ENCODE data around the gene CDH4.
A peak's percentile ranks its signal among the peaks of the same experiment; 100 is the strongest.
"Not testable (repeated sequence)": the region's sequence is repeated elsewhere in the genome, so short reads cannot be mapped to it uniquely, and the experiment has no call there.

The CDH4 gene

DNA sequence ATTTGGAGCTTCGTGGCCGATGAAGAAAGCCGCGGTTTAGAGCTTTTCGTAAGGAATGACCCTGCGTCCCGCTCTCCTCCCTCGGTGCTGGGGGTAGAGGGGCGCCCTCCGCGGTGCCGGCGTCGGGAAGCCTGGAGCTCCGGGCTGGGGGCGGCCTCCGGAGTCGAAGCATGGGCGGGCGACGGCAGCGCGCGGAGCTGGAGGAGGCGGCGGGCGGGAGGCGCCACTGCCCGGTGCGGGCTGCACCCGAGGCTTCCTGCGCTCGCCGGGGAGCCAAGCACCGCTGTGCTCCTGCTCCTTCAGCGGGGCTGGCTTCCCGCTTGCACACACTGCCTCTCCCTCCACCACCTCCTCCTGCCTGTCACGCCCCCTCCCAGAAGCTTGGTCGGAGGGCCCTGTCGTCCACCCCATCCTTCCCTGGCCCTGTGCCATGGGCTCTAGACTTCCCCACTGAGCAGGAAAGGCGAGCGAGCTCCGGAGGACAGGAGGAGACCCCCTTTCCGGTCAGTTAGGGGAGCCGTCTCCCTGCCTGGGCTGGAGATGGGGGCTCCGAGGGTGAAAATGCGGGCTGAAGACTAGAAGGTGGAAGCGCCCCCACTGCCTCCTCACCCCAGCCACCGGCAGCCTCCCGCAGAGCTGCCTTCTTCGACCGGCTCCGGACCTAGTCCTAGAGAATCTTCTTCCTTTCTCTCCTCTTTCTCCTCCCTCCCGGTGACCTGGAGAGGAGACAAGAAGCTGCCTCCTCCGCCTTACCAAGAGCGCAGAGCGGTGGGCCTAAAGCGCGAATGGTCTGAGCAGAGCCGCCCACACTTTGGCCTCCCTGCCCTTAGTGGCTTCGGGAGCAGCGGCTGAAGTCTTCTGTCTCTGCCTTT, 1.8 kb downstream of the CDH4 start:
- no peak for DNase-seq (ENCODE audit: low read depth)

DNA sequence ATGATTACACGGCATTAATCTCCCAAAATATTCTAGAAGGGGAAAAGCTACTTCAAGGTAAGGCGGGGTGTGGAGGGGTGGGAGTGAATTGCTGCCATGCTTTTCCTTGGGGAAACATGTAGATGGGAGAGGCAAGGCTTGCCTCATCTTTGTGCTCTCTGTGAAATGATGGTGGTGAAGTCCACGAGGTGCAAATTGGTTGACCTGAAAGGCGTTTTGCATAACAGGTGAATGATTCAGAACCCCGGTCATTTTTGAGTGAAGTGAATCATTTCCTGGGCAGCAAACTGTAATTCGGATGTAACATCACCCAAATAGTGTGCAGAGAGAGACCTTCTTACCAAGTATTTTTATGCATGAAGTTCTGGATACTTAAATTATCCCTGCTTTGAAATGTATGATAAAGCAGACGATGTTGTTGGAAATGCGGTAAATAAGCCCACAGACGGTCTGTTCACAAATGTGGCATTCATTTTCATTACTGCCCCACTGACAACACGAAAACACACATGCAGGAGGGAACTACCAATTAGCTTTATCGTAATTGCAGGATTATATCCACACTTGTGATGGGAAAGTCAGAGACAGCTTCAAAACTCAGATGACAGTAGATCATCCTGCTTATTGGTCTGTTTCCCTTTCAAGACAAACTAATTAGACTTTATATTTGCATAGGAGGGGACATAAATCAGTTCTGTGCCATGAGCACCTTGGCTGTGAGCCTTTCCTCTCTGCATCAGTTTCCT, 3.0 kb downstream of the CDH4 start:
- DNase-seq (ENCODE audit: low read depth), result peak; percentile 88

DNA sequence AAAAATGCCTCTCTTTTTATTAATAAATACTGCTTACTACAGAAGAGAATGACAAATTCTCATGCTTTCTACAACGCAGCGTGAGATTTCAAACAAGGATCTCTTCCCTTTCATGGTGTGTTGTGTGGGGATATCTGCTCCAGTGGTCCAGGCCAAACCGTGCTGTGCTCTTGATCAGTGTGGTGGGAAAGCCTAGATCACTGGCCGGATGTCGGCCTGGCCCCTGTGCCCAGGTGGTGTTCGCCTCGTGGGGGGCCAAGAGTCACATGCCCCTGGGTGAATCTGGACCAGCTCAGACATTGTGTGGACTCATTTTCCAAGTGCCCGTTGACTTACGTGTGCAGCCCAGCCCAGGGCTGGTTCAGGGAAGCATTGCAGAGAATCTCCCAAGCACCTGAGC, 4.3 kb downstream of the CDH4 start:
- no peak for DNase-seq (ENCODE audit: low read depth)

DNA sequence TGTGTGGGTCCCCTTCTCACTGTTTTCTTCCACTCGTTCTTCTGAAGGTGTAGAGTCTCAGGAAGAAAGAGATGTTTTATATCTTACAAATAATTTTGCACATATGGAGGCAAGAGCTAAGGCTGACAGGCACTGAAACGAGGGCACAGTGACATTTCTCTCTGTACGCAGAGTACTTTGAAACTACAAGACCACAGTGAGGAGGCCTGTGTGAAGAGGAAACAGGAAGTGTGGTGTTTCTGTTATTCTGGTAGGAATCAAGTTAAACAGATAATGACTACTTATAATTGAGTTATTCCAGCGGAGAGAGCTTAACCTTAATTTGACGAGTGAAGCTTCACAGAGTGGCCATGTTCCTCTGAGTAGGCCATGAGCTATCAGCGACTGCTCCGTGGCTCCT, 4.8 kb downstream of the CDH4 start:
- no peak for DNase-seq (ENCODE audit: low read depth)

DNA sequence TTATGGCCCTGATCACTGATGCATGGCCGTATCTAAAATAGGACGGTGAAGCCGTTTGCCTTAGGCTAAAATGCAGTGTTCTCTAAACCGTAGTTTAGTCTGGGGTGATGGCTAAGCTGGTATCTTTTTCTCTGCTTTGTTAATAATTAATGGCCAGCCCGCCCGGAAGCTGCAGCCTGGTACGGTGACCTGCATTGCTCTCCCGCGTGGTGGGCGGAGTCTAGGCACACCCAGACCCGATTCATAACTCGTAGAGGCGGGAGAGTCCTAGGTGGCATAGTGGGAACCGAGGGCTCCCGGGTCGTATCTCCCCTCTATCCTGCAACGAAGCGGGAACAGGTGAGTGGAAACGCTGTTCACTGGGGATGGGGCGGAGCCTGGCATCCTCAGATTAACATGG, 5.5 kb downstream of the CDH4 start:
- no peak for DNase-seq (ENCODE audit: low read depth)

DNA sequence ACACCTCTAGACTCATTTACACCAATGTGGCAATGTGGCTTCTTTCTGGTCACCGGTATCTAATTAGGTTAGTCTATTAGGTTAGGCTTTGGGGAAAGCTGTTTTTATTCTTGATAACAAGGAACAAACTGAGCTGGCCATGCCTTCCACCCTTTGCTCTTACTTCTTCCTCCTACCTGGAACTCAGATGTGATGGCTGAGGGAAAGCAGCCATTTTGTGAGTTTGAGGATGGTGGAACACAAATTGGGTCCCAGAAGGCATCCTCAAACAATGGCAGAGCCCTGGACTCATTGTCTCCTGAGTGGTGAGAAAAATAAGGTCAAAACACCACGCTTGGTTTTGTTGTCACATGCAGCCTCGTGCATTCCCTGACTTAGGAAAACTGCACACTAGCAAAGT, 7.7 kb downstream of the CDH4 start:
- no peak for DNase-seq (ENCODE audit: low read depth)

DNA sequence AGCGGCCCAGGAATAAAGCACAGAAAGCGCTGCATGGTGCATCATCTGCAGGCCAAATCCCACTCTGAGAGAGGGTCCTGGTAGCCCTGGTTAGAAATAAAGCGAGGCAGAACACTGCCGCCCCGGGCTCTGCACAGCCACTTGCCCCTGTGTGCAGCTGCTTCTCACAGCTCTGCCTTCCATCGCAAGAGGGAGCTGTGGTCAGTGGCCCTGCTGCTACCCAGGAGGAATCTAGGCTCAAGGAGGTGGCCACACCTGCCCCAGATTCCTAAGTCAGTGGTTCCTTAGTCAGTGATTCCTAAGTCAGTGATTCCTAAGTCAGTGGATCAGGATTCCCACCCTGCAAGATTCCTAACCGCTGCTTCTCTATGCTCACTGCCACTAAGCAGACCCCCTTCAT, 8.8 kb downstream of the CDH4 start:
- DNase-seq (ENCODE audit: low read depth), result no peak

DNA sequence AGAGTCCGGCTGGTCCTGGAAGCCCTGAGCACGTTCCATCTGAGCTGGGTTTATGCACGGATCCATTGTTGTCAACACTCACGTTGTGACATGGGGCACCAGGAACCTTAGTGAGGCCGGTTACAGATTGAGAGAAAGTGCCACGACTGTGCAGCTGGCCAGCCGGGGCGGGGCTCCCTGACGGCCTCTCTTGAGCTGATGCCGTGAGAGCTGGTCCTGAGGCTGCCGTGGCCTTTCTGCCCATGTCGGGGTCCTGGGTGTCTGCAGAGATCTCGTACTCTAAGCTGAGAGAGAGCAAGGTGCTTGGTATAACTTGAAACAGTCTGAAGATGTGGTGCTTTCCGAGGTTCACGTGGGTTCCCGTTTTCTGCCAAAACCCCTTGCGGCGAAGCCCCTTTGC, 10.0 kb downstream of the CDH4 start:
- DNase-seq (ENCODE audit: low read depth), result no peak

DNA sequence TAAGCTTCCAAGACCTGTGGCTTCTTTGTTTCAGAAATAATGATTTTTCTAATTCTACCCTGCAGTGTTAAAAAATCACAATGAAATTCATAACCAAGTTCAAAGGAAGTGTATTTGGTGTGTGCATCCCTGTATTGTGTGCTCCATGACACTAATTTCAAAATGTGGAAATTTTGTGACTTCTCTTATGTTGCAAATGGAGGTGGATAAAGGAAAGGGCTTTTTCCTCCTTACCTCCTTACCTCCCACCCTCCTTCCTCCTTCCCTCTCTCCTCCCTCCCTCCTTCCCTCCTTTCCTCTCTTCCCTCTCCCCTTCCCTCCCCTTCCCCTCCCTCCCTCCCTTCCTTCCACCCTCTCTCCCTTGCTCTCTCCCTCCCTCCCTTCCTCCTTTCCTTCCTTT, 10.5 kb downstream of the CDH4 start:
- no peak for DNase-seq (ENCODE audit: low read depth)

DNA sequence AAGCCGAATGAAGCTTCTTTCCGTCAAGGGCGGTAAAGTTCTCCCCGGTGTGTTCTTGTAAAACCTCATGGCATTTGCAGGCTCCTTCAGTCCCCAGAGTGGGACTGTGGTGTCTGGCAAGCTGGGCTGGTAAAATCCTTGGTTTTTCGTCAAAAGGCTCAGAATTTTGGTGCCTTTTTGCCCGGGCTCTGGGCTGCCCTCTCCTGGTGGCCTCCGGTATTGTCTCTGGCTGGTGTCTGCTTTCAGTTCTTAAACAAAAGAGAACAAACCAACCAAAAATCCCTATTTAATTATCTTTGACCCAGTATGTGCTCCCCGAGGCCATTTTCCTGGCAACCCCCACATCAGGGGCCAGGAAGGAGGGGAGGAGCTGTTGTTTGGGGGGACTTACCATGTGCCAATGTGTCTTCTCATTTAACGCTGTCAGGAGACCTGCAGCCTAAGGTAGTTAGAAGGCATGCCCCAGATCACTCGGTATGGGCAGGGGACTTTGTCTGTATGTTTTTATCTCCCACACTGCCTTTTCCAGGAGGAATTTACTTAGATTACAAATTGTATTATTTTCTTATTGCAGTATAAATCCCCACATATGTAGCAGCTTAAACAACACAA, 11.1 kb downstream of the CDH4 start:
- no peak for DNase-seq (ENCODE audit: low read depth)

DNA sequence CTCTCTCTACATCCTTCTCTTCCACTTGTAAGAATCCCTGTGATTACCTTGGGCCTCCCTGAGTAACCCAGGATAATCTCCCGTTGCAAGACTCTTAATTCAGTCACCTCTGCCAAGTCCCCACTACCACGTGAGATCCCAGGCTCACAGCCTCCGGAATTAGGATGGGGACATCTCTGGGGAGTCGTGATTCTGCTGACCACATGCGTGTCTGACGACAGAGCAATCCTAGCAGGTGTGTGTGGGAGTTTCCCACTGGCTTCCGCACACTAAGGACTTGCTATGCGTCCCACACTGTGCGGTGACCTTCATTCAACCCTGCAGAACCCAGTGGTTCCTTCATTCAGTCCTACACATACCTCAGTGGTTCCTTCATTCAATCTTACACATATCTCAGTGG, 11.9 kb downstream of the CDH4 start:
- no peak for DNase-seq (ENCODE audit: low read depth)

DNA sequence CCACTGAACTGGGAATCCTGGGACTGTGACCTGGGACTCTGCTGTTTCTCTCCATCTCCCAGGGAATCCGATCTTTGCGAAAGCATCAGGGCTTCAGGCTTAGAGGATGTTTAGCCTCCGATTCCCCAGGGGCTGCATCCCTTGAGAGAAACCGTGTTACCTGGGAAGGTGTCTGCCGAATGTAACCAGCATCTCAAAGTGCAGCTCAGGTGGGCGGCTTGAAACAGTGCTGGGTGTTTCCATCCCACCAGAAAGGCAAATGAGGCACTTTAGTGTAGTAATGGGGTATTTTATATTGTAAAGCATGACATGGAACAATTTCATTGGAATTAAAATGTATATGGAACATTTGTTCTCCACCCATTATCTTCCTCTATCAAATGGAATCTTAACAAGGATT, 15.2 kb downstream of the CDH4 start:
- DNase-seq (ENCODE audit: low read depth), result no peak

DNA sequence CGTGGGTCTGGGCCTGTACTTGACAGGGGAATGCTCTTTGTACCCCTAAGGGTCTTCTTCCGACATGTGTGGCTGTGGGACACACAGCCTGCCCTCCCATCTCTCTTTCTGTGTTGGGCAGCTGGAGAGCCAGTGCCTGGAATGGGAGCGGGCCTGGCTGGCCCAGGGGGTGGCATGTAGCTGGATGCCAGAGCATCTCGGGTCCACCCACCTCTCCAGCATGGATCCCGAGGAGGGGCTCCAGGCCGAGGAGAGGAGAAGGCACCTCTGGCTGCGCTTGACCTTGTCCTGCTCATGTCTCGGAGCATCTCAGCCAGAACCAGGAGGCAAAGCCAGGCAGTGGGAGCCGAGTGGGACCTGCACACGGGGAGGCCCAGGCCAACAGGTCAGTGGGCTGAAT, 16.0 kb downstream of the CDH4 start:
- no peak for DNase-seq (ENCODE audit: low read depth)

DNA sequence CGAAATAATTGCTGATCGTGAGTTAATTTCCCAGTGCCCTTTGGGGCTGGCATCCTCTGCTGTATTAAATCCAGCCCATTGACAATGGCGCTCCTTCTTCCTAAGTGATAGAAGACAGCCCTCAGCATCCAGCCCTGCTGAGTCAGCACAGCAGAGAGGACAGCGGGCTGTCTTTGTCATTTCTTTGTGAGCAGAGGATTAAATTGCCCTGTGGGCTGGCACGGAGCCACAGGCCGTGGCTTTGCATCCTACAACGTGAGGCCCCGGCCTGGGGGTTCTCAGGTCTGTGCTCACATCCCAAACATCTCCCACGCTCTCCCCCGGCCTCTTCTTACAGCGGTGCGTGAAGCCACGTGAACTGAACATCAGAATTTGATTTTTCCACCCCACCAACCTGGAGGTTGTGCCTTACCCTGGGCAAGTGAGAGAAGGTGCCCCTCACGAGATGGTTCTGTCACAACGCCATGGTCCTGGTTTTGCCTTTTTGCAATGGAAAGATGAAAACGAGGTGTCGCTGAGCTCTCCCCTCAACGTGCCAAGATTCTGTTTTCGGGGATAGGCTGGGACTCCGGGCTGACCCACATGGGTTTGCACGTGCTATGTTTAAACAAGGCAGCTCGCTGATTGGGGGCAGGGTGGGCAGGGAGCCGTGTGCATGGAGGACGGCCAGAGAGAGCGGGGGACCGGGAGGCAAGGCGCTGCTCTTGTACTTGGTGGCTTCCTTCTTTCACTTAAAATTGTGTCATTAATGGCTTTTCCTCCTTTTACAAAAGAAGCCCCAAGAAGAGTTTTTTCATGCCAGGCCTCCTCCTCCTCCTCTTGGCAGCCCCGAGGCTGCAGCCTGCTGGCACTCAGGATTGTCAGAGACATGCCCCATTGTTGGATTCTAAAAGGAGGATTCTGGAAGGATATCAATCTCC, 19.5 kb downstream of the CDH4 start:
- no peak for DNase-seq (ENCODE audit: low read depth)

DNA sequence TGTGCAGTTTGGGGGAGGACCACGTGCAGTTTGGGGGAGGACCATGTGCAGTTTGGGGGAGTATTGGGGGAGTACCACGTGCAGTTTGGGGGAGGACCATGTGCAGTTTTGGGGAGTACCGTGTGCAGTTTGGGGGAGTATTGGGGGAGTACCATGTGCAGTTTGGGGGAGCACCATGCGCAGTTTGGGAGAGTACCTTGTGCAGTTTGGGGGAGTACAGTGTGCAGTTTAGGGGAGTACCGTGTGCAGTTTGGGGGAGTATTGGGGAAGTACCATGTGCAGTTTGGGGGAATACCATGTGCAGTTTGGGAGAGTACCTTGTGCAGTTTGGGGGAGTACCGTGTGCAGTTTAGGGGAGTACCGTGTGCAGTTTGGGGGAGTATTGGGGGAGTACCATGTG, 21.0 kb downstream of the CDH4 start:
- DNase-seq (ENCODE audit: low read depth), result not testable (repeated sequence)

DNA sequence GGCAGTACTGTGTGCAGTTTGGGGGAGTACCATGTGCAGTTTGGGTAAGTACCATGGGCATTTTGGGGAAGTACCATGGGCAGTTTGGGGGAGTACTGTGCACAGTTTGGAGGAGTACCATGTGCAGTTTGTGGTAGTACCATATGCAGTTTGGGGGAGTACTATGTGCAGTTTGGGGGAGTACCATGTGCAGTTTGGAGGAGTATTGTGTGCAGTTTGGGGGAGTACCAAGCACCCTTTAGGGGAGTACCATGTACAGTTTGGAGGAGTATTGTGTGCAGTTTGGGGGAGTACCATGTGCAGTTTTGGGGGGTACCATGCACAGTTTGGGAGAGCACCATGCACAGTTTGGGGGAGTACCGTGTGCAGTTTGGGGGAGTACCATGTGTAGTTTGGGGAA, 21.6 kb downstream of the CDH4 start:
- not testable (repeated sequence) for DNase-seq (ENCODE audit: low read depth)

DNA sequence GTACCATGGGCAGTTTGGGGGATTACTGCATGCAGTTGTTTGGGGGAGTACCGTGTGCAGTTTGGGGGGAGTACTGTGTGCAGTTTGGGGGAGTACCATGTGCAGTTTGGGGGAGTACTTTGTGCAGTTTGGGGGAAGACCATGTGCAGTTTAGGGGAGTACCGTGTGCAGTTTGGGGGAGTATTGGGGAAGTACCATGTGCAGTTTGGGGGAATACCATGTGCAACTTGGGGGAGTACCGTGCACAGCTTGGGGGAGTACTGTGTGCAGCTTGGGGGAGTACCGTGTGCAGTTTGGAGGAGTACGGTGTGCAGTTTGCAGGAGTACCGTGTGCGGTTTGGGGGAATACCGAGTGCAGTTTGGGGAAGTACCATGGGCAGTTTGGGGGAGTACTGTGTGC, 22.3 kb downstream of the CDH4 start:
- DNase-seq (ENCODE audit: low read depth), result no peak

DNA sequence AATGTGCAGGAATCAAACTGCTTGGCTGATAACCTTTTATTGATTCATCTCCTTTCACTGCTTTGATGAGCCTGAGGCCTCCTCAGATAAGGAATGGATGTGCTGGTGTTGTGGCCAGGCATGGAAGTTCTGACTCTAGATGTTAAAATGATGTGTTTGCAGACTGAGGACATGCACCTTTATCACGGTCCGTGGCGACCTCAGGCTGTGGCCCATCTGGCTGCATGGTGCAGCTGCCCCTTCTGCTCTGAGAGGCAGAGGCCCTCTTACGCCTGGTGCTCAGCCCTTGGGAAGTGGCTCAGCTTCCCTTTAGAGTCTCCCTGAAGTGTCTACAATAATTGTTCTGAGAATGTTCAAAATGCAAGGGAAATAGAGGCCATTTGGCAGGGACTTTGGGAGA, 26.2 kb downstream of the CDH4 start:
- no peak for DNase-seq (ENCODE audit: low read depth)

DNA sequence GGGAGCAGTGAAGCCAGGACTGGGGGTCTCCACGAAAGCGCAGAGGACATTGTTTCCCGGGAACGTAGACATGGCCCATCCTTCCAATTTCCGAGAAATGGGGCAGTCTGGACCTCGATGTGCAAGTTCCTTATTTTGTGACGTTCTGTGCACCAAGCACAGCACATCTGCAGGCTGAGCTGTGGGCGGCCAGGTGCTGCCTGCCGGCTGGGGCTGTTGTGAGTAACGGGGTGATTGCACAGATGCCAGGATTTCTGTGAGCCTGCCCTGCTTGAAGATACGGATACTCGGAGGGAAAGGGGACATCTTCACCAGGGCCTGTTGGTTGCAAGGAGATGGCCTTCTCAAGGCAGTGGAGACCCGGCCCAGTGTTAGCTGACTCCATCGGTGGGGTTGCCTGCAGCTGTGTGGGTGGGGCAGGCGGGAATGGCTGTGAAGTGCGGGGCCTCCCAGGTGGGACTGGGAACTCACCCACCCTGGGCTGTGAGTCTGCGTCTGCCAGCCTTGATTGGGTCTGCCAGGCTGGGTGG, 27.6 kb downstream of the CDH4 start:
- no peak for DNase-seq (ENCODE audit: low read depth)

DNA sequence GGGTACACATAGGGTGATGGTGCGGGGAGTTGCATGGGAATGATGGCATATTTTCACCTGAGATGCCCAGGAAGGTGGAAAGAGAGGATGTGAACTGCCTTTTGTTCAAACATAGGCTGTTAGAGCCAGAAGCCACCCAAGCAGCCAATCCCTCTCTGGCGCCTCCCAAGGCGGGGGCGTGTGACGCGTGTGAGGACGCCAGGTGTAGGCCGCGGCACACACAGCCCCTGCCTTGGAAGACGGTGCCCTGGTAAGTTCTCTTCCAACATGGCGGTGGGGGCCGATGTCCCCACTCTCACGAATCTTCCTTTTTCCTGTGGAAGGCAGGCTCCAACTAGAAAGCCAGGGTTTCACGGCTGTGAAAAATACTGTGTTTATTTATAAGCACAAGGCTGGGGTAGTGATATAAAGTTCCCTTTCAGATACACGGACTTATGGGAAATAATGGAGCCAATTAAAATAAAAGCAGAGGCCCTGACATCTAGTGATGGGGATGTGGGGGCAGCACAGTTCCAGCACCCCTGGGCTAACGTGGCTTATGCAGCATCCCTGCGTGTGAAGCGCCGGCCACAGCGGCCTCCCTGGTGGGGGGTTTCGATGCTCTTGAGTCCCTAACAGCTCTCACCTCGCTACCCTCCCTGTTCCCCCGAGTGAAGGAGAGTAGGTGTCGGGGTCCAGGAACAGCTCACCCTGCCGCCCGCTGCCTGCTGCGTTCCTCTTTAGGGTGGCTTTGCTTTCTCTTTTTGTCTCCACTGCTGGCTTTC, 28.3 kb downstream of the CDH4 start:
- no peak for DNase-seq (ENCODE audit: low read depth)

DNA sequence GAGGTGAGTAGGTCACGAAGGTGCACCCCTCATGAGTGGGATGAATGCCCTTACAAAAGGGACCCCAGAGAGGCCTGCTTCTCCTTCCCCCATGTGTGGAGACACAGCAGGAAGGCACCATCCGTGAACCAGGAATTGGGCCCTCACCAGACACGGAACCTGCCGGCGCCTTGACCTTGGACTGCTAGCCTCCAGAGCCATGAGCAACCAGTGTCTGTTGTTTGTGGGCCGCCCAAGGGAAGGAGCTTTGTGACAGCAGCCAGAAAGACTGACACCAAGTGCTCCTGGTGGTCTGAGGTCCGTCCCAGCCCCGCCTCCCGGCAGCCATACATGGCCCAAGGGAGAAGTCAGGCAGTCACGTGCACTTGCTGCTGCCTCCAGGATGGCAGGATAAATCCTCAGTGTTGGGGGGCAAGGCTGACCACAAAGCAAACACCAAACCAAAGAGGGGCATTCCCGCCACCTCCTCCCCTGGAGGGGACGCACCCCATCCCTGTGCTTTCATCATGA, 29.3 kb downstream of the CDH4 start:
- no peak for DNase-seq (ENCODE audit: low read depth)
